Neutrophil (primary cell): Measurements from ENCODE around the gene PNKP.

Source experiments
- H3K27ac ChIP-seq: fragments of 200-600 bp; sonication (generic); 2 replicates; pipeline ENCODE4 v1.5.1; 2016; ENCODE audit warnings: mild to moderate bottlenecking, moderate library complexity
- H3K27me3 ChIP-seq: fragments of 200-600 bp; sonication (generic); 2 replicates; pipeline ENCODE4 v1.6.0; 2016; ENCODE audit warnings: mild to moderate bottlenecking
- H3K36me3 ChIP-seq: fragments of 200-600 bp; sonication (generic); 2 replicates; pipeline ENCODE4 v1.5.1; 2017
- H3K4me1 ChIP-seq, 2 experiments: fragments of 200-600 bp in 1 of 2; sonication (generic) in 1 of 2; 1 replicate in 1 of 2; 2 replicates in 1 of 2; pipeline versions ENCODE4 v1.5.1 to v1.6.1; 2013 to 2016; ENCODE audit warnings: low read depth in 1 of 2, low read length in 1 of 2, mild to moderate bottlenecking in 1 of 2, moderate library complexity in 1 of 2; ENCODE audit not compliant: control insufficient read depth in 1 of 2, insufficient read depth in 1 of 2
- H3K4me3 ChIP-seq, 2 experiments: fragments of 200-600 bp in 1 of 2; sonication (generic) in 1 of 2; 1 replicate in 1 of 2; 2 replicates in 1 of 2; pipeline ENCODE4 v1.5.1; 2013 to 2016; ENCODE audit warnings: low read depth in 1 of 2, low read length in 1 of 2, mild to moderate bottlenecking in 1 of 2, moderate library complexity in 1 of 2
- H3K9me3 ChIP-seq: fragments of 200-600 bp; sonication (generic); 2 replicates; pipeline ENCODE4 v1.5.1; 2016
- CTCF ChIP-seq: fragments of 200-600 bp; sonication (generic); IDR thresholded peaks from 2 replicates; pipeline ENCODE4 v1.5.1; 2016; ENCODE audit warnings: antibody characterized with exemption

Gene PNKP

GRCh38 chr19:49864890-49865289 is 2.5 kb downstream of the PNKP start:
- no peak for TF ChIP-seq CTCF
- peaks cover 42% of the 10 kb centered on the region in 2 experiments for H3K4me1 ChIP-seq

GRCh38 chr19:49863935-49864320 is 3.4 kb downstream of the PNKP start:
- TF ChIP-seq CTCF: no peak
- no peaks in the 10 kb centered on the region for H3K27me3 ChIP-seq
- no peak overlapping the region for H3K4me3 ChIP-seq
- H3K9me3 ChIP-seq: no peaks in the 10 kb centered on the region
- no peak overlapping the region for H3K27ac ChIP-seq
- H3K36me3 ChIP-seq: peaks cover 59% of the 10 kb centered on the region
- H3K4me1 ChIP-seq: peaks cover 37 to 39% of the 10 kb centered on the region in 2 experiments

More at GRCh38 chr19:49864890-49865289, 2.5 kb downstream of the PNKP start:
- Histone ChIP-seq H3K27ac (peak overlapping the region; percentile 45), H3K4me3 (no peak overlapping the region), H3K9me3 (no peaks in the 10 kb centered on the region), H3K27me3 (no peaks in the 10 kb centered on the region), H3K36me3 (peaks cover 49% of the 10 kb centered on the region)

GRCh38 chr19:49863254-49863934 is 4.0 kb downstream of the PNKP start:
- no peak overlapping the region for H3K27ac ChIP-seq
- H3K4me1 ChIP-seq: peaks cover 31 to 33% of the 10 kb centered on the region in 2 experiments
- H3K27me3 ChIP-seq: no peaks in the 10 kb centered on the region
- no peaks in the 10 kb centered on the region for H3K9me3 ChIP-seq
- TF ChIP-seq CTCF: no peak
- H3K36me3 ChIP-seq: peaks cover 64% of the 10 kb centered on the region
- H3K4me3 ChIP-seq: no peak overlapping the region

GRCh38 chr19:49862391-49863253 is 4.8 kb downstream of the PNKP start:
- Histone ChIP-seq H3K36me3 (peaks cover 72% of the 10 kb centered on the region), H3K27me3 (no peaks in the 10 kb centered on the region), H3K9me3 (no peaks in the 10 kb centered on the region), H3K27ac (no peak overlapping the region), H3K4me3 (no peak overlapping the region), H3K4me1 (peaks cover 26 to 27% of the 10 kb centered on the region in 2 experiments)
- TF ChIP-seq CTCF: no peak

- H3K4me3 ChIP-seq: no peak overlapping the region
- no peaks in the 10 kb centered on the region for H3K27me3 ChIP-seq
- H3K9me3 ChIP-seq: no peaks in the 10 kb centered on the region
- H3K4me1 ChIP-seq: peaks cover 21 to 25% of the 10 kb centered on the region in 2 experiments
- no peak for TF ChIP-seq CTCF
- peaks cover 80% of the 10 kb centered on the region for H3K36me3 ChIP-seq
- no peak overlapping the region for H3K27ac ChIP-seq
Measured at GRCh38 chr19:49861541-49862378, 5.6 kb downstream of the PNKP start.
